Activated CD4-positive, alpha-beta T cell treated with anti-CD3 and anti-CD28 coated beads, Interleukin-2, amount 50 U/mL, for 24 hours (primary cell): ENCODE data around the gene TNS3.
"Not testable (repeated sequence)": the region's sequence is repeated elsewhere in the genome, so short reads cannot be mapped to it uniquely, and the experiment has no call there.

Experiments used
- DNase-seq, 2 donors: peaks; one replicate each; pipeline ENCODE4 v3.0.0-alpha.2; 2020; ENCODE audit warnings: low read depth in 1 of 2, low spot score in 1 of 2

TNS3 gene

GRCh38 chr7:47581804-47582763 is at the start of gene TNS3:
Gene TNS3, minus strand, starts transcription at chr7:47582111. Its CDS starts 142,475 bp downstream, at chr7:47439636.
- DNase-seq, result no peak

- DNase-seq, result no peak
These were observed 49.8 kb upstream of the TNS3 start for GRCh38 chr7:47631711-47632110.

- no peak for DNase-seq
These were observed 45.8 kb upstream of the TNS3 start for GRCh38 chr7:47627580-47628283.

- no peak for DNase-seq
These were observed 44.2 kb upstream of the TNS3 start for GRCh38 chr7:47625861-47626715.

- no peak for DNase-seq
These were observed 42.8 kb upstream of the TNS3 start for GRCh38 chr7:47624689-47625088.

- DNase-seq, result no peak
These were observed 41.2 kb upstream of the TNS3 start for GRCh38 chr7:47622946-47623640.

- no peak for DNase-seq
These were observed 40.7 kb upstream of the TNS3 start for GRCh38 chr7:47622586-47622945.

- DNase-seq, result no peak
These were observed 40.2 kb upstream of the TNS3 start for GRCh38 chr7:47621979-47622561.

GRCh38 chr7:47621347-47621746 is 39.4 kb upstream of the TNS3 start:
- no peak for DNase-seq

- no peak for DNase-seq
These were observed 37.9 kb upstream of the TNS3 start for GRCh38 chr7:47619806-47620205.

GRCh38 chr7:47617131-47617530 is 35.2 kb upstream of the TNS3 start:
- no peak for DNase-seq

GRCh38 chr7:47614450-47614849 is 32.5 kb upstream of the TNS3 start:
- DNase-seq, result no peak

GRCh38 chr7:47611045-47611511 is 29.2 kb upstream of the TNS3 start:
- no peak for DNase-seq

- DNase-seq, result no peak
These were observed 28.7 kb upstream of the TNS3 start for GRCh38 chr7:47610506-47611044.

GRCh38 chr7:47609803-47610452 is 28.0 kb upstream of the TNS3 start:
- no peak for DNase-seq

GRCh38 chr7:47606593-47607046 is 24.7 kb upstream of the TNS3 start:
- DNase-seq, result not testable (repeated sequence)

- DNase-seq, result no peak
These were observed 24.1 kb upstream of the TNS3 start for GRCh38 chr7:47605816-47606575.

- no peak for DNase-seq
These were observed 22.6 kb upstream of the TNS3 start for GRCh38 chr7:47604496-47604890.
